Neural crest cell (in vitro differentiated cells): ENCODE data around the gene SLC13A4. TPM values are rescaled to one million over a fixed set of nuclear protein-coding genes. Genes with fewer than 3 reads are reported as not detected.

ENCODE experiments used
- DNase-seq: peaks from one replicate; pipeline ENCODE4 v3.0.0; 2021; ENCODE audit warnings: low read depth, mixed read lengths, low spot score
- H3K27ac Mint-ChIP-seq: one replicate; pipeline ENCODE4 v1.8.0; 2021; ENCODE audit warnings: mild to moderate bottlenecking, mixed read lengths; ENCODE audit not compliant: unreplicated experiment
- H3K27me3 Mint-ChIP-seq: 2 replicates; pipeline ENCODE4 v1.8.0; 2021; ENCODE audit warnings: low read depth, mild to moderate bottlenecking, mixed read lengths
- H3K36me3 Mint-ChIP-seq: 2 replicates; pipeline ENCODE4 v1.8.0; 2021; ENCODE audit warnings: low read depth, mild to moderate bottlenecking, mixed read lengths
- H3K4me1 Mint-ChIP-seq: 2 replicates; pipeline ENCODE4 v1.8.0; 2021; ENCODE audit warnings: mixed read lengths
- H3K4me3 Mint-ChIP-seq: one replicate; pipeline ENCODE4 v1.8.0; 2021; ENCODE audit warnings: mild to moderate bottlenecking, mixed read lengths
- H3K9me3 Mint-ChIP-seq: 2 replicates; pipeline ENCODE4 v1.8.0; 2021; ENCODE audit warnings: mixed read lengths
- CTCF ChIP-seq: fragments of 200-600 bp; sonication (generic); conservative IDR thresholded peaks from 2 replicates; pipeline ENCODE4 v1.5.0; 2021; ENCODE audit warnings: antibody characterized with exemption, mild to moderate bottlenecking
- total RNA-seq: library from RNA; stranded (reverse); gene quantifications from 2 replicates; pipeline ENCODE4 v1.2.1, GENCODE V29; 2021

Gene SLC13A4
- total RNA-seq, 1 donor from 2014 or later: 0.68 TPM

GRCh38 chr7:135733603-135734342, 5.8 kb upstream of the SLC13A4 start:
- H3K27ac Mint-ChIP-seq: no peak overlapping the region

GRCh38 chr7:135731131-135731530, 3.1 kb upstream of the SLC13A4 start:
- Mint-ChIP-seq H3K9me3 (no peaks in the 10 kb centered on the region), H3K27ac (peak overlapping the region; percentile 32), H3K36me3 (no peaks in the 10 kb centered on the region), H3K4me3 (no peak overlapping the region), H3K27me3 (no peaks in the 10 kb centered on the region), H3K4me1 (no peaks in the 10 kb centered on the region)
- no peak for TF ChIP-seq CTCF
- no peak for DNase-seq

More at GRCh38 chr7:135733603-135734342, 5.8 kb upstream of the SLC13A4 start:
- Mint-ChIP-seq H3K4me3 (no peak overlapping the region), H3K36me3 (no peaks in the 10 kb centered on the region), H3K9me3 (no peaks in the 10 kb centered on the region), H3K4me1 (no peaks in the 10 kb centered on the region), H3K27me3 (no peaks in the 10 kb centered on the region)
- no peak for DNase-seq
- no peak for TF ChIP-seq CTCF

- no peaks in the 10 kb centered on the region for H3K9me3 Mint-ChIP-seq
- no peak for TF ChIP-seq CTCF
- H3K4me1 Mint-ChIP-seq: no peaks in the 10 kb centered on the region
- no peaks in the 10 kb centered on the region for H3K36me3 Mint-ChIP-seq
- no peak for DNase-seq
- H3K4me3 Mint-ChIP-seq: no peak overlapping the region
- H3K27me3 Mint-ChIP-seq: no peaks in the 10 kb centered on the region
- no peak overlapping the region for H3K27ac Mint-ChIP-seq
Measured at GRCh38 chr7:135729230-135729629, 1.2 kb upstream of the SLC13A4 start.

GRCh38 chr7:135726911-135727673, 894 bp downstream of the SLC13A4 start:
- DNase-seq: no peak
- no peak for TF ChIP-seq CTCF
- Mint-ChIP-seq H3K36me3 (no peaks in the 10 kb centered on the region), H3K27me3 (no peaks in the 10 kb centered on the region), H3K4me3 (no peak overlapping the region), H3K27ac (no peak overlapping the region), H3K4me1 (no peaks in the 10 kb centered on the region), H3K9me3 (no peaks in the 10 kb centered on the region)

GRCh38 chr7:135726276-135726788, 1.7 kb downstream of the SLC13A4 start:
- no peak for DNase-seq
- no peaks in the 10 kb centered on the region for H3K4me1 Mint-ChIP-seq
- no peaks in the 10 kb centered on the region for H3K36me3 Mint-ChIP-seq
- H3K9me3 Mint-ChIP-seq: no peaks in the 10 kb centered on the region
- no peak for TF ChIP-seq CTCF
- H3K27me3 Mint-ChIP-seq: no peaks in the 10 kb centered on the region
- H3K27ac Mint-ChIP-seq: no peak overlapping the region
- H3K4me3 Mint-ChIP-seq: no peak overlapping the region
